NCI-H2029 treated with DMSO at 0.1 percent for 48 hours (cell line): ENCODE data around the gene NOL7.

Experiments used
- DNase-seq: peaks from one replicate; lab custom pipeline; 2025; lab: John Stamatoyannopoulos, UW

NOL7 gene

DNA sequence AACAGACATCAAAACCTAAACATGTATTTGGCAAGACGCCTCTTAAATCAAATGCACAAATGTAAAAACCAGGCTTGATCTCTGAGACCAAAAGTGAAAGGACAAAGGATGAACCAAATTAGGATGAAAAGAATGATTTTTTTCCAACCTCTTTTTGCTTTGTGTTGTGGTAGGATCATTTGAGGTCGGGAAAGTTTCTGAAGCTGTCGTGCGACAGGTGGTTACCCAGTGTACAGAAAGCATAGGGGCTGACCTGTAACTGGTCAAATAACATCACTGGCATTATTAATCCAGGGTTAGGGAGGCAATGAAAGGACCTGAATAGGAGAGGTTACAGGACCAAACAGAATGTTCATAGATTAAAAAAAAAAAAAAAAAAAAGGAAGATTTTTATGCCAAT is 18.1 kb upstream of the NOL7 start:
- no peak for DNase-seq

- no peak for DNase-seq
These were observed 15.1 kb upstream of the NOL7 start for GRCh38 chr6:13600036-13600435.

- no peak for DNase-seq
These were observed 11.0 kb upstream of the NOL7 start for GRCh38 chr6:13604135-13604534.

- DNase-seq = no peak
These were observed 10.4 kb upstream of the NOL7 start for GRCh38 chr6:13604546-13605416.

DNA sequence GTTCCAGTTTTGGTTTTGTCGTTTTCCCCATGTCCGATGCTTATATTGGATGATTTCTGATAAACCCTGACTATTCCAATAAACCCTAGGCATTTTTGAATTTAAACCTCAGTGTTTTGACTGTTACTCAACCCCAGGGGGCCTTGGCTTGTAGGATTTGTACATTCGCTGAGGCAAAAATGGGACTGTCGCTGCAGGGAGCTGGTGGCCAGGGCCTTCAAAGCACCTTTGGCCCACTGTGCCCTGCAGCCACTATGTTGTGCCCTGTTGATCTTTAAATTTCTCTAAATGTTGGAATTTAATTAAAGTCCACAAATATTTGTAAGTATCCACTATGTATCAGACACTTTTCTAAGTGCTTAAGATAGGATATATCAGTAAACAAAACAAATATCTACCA is 9.5 kb upstream of the NOL7 start:
- DNase-seq = no peak

- DNase-seq = no peak
These were observed 3.4 kb upstream of the NOL7 start for GRCh38 chr6:13611715-13612114.

- DNase-seq = no peak
These were observed 2.0 kb upstream of the NOL7 start for GRCh38 chr6:13613029-13613594.

GRCh38 chr6:13614126-13614925 is 809 bp upstream of the NOL7 start:
- DNase-seq = peak; percentile 33

DNA sequence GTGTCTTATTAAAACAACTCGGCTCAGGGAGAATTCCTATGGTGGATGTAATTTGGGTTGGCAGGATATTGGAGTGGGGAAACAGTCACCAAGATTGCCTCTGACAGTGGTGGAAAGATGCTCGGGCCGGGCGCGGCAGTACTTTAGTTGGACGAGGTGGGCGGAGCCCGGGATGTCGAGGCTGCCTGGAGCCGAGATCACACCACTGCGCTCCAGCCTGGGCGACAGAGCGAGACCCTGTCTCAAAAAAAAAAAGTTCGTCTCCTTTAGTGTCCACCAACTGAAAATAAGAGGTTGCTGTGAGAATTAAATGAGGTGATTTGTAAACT is 621 bp downstream of the NOL7 start:
- DNase-seq = peak; percentile 55

DNA sequence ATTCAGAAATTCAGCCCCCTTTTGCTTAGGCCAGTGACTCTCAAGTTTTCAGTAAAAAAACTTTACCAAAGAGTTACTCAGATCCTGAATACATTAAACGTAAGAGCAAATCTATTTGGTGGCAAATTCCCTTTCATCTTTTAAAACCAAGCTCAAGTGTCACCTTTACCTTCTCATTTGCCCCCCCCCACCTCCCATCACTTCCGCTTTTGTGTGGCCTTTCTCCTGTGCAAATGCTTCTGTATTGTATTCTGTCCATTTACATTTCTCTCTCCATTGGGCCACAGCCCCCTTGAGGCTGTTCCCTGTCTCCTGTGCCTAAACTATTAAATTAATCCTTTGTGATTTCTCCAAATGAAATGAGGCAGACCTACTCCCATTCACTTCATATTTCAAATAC is 1.9 kb downstream of the NOL7 start:
- no peak for DNase-seq

DNA sequence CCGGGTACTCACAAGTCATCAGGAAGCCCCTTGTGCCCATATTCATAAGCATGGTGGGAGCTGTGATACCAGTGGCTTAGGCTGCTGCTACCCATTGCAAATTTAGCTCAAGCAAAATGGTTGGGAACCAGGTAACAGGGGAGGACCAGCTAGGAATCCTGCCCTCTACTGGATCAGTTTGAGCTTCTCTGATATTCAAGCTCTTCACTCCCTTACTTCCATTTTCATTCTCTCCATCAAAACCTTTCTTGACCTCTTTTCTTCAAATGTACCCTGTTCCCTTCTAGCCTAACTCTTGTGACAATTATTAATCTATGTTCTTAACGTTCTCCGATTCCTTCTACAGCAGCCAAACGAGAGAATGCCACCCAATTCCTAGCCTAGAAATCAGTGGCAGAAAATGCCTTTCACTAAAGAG is 9.7 kb downstream of the NOL7 start:
- DNase-seq = peak; percentile 26

GRCh38 chr6:13629459-13630116 is 14.5 kb downstream of the NOL7 start:
- no peak for DNase-seq

DNA sequence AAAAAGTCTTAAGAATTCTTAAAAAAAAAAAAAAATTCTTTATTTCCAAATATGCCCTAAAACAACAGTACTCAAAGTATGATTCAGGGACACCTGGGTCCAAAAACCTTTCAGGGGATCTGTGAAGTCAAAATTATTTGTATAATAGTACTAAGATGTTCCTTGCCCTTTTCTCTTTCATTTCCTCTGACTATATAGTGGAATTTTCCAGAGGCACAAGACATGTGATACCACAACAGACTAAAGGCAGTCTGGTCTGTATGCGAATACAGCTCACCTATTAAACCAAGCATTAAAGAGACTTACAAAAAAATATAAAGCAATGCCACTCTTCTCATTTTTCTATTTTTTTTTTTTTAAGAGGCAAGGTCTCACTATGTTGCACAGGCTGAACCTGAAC is 15.4 kb downstream of the NOL7 start:
- DNase-seq = no peak

- DNase-seq = no peak
These were observed 18.2 kb downstream of the NOL7 start for GRCh38 chr6:13633343-13633742.

GRCh38 chr6:13635948-13636658 is 21.0 kb downstream of the NOL7 start:
- no peak for DNase-seq

GRCh38 chr6:13638014-13638413 is 22.9 kb downstream of the NOL7 start:
- no peak for DNase-seq

DNA sequence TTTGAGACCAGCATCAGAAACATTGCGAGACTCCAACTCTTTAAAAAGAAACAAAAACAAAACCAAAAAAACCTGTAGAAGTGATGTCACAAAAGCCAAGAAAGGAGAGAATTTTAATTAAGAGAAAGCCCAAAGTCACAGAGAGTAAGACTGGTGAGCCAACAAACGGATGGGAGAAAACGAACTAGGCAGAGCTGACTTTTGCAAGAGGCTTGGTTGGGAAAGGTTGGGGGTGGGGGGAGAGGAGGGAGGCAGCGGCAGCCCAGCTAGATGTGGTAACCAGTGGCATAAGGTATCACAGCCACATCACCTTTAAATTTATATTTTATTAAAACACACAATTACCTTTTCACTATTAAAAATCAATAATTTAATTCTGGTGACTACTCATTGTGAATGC is 23.5 kb downstream of the NOL7 start:
- DNase-seq = no peak

DNA sequence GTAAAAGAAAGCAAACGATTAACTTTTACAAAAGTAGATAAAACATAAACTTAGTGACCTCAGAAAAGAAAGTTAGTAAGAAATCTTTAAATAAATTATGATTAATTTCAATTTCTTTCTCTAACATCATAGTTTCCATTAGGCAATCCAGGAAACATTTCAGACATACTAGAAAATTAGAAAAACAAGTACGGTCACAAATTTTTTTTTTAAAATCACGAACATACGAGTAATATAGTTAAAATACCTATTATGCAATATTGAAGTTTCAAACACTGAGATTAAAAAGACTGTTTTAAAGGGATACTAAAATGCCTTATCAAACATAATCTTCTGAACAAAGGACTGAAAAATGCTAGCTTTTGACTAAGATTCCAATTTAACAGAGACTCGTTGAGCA is 26.2 kb downstream of the NOL7 start:
- no peak for DNase-seq

DNA sequence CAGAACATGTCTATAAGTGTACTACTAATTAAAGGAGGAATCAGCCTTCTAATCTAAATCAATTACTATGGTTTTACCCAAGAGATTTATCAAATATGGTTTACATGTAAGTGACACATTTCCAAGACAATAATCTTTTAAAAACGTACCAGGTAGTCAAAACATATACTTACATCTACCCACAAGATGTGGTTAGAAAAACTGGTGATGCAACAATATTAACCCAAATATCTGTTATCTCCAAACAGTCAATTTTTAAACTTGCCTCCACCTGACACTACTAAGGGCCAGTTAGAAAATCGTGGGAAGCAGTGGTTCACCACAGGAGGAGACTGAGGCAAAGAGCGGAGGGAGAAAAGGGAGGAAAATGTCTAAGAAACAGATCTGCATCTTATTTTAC is 28.0 kb downstream of the NOL7 start:
- DNase-seq = no peak

DNA sequence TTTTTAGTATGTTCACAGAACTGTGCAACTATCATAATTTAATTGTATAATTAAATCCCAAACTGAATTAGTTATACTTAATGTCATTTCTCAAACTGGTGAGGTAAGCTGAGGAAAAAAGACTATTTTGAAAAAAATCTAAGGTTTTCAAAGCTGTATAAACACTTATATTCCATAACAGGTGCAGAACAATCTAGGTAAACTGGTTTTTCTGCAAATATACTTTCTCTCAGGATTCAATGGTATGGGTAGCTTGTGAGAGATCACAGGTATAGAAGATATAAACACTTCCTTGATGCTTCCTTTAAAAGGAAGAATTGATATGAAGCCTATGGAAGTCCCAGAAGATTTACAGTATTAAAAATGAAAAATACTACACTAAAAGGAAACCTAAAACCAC is 33.7 kb downstream of the NOL7 start:
- DNase-seq = peak; percentile 83

DNA sequence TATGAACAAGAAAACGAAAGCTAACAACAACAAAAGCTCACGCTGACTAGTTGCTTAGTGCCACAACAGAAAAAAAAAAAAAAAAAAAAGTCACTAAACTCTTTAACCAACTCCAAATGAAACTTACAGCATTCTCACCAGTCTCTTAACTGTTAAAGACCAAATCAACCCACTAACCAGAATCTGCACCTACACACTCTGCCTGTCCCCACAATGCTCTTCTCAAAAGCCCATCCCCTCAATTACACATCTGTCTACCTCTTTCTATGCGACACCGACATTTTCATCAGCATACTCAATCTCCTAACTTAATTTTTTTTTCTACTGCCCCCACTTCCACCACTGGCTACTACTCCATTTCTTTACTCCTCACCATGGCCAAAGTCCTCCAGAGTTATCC is 34.3 kb downstream of the NOL7 start:
- no peak for DNase-seq

DNA sequence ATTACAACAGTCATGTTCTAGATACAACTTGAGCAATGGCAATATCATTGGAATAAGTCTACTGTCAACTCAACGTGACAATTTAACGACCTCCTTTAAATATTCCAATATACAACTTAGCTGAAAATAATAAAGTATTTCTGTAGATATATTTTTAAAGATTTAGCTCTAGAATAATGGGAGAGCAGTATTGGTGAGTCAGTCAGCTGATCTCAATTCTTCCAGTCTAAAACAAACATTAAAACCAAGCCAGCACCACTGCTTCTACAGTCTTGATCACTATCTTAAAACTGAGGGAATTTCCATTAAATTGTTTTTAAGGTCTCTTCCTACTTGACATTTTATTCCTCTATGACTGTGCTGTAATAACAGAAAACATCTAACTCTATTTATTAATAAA is 38.2 kb downstream of the NOL7 start:
- DNase-seq = no peak
